SKM-1 (cell line): Measurements from ENCODE around the gene SLC29A1.

Source experiments
- DNase-seq: peaks from one replicate; lab custom pipeline; 2025; ENCODE audit not compliant: unreplicated experiment; lab: John Stamatoyannopoulos, UW

The SLC29A1 gene

GRCh38 chr6:44234101-44235025, 11.0 kb downstream of the SLC29A1 start:
- DNase-seq, result no peak

- DNase-seq, result no peak
Measured at GRCh38 chr6:44235269-44235668, 11.9 kb downstream of the SLC29A1 start.

GRCh38 chr6:44235891-44236516, 12.6 kb downstream of the SLC29A1 start:
- DNase-seq, result no peak

DNA sequence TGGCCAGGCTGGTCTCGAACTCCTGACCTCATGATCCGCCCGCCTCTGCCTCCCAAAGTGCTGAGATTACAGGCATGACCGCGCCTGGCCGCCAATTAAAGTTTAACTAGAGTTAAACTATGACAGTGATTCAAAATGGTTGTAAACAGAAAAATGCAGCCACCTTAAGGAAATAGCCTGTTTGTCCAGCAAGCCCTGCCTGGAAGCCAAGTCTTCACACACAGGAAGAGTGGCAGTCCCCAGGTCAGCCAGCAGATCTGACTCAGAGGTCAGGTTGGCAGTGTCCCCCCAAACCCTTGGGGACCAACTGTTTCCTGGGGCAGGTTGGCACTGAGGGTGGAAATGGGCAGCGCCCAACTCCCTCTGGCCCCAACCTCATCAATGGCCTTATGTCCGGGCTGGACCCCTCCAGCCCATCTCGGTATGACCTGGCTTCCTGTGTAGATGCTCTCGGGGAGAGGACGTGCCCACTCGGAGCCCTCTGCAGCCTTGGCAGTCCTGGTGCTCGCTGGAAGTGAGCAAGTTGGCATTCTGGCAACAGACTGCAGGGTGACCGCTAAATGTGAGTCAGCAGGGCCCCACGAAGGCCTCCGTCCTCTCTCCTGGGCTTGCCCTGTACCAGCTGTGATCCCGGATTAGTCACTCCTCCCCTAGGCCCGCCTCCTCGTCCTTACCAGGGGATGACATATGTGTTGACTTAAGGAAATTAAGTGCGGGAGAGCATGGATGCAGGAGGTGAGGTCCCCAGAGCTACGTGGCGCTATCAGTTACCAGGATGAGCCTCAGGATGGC, 13.8 kb downstream of the SLC29A1 start:
- peak; percentile 45 for DNase-seq

GRCh38 chr6:44237813-44238433, 14.5 kb downstream of the SLC29A1 start:
- DNase-seq, result peak; percentile 22

- no peak for DNase-seq
Measured at GRCh38 chr6:44238687-44239350, 15.4 kb downstream of the SLC29A1 start.

- DNase-seq, result no peak
Measured at GRCh38 chr6:44243345-44243744, 19.9 kb downstream of the SLC29A1 start.

DNA sequence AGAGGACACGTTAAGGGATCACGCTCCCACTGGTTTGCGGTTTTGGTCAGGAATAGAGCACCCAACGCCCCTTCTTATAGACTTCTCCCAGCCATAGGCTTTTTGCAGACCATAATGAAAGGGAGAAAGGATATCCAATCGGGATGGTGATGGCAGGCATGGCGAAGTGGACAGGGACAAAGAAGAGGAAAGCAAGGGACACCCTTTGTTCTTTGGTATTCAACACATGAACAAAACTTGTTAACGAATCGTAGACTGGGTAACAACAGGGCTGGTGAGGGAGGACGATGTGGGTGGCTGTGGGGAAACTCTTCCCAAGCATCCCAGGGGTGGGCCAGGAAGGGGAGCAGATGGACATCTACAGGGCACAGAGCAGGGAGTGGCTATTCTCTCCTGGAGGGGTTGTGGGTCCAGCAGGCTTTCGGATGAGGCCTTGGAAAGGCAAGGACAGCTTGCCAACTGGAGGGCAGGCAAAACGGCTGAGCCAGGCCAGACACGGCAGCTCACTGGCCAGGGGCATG, 22.1 kb downstream of the SLC29A1 start:
- no peak for DNase-seq

- no peak for DNase-seq
Measured at GRCh38 chr6:44245912-44246662, 22.7 kb downstream of the SLC29A1 start.

DNA sequence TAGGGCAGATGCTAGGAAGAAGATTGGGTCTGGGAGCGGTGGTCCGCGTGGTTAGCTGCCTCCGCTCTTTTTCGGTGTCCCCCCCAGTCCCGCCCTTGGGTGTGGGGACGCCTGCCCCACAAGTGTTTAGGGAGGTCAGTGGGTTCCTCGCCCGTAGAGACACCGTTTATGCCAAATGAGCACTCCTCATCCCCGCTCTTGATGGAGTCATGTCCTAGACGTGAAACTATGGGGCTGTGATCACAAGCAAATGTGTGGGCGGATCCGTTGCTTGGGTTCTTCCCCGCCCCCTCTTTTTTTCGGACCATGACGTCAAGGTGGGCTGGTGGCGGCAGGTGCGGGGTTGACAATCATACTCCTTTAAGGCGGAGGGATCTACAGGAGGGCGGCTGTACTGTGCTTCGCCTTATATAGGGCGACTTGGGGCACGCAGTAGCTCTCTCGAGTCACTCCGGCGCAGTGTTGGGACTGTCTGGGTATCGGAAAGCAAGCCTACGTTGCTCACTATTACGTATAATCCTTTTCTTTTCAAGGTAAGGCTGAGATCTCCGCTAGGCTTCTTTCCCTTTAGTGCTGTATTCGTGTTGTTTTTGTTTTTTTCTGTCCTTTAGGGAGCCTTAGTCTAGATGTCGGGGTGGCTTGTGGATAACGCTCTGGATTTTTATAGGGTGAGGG, 23.4 kb downstream of the SLC29A1 start, which contains the start of gene HSP90AB1:
TSS of gene HSP90AB1 (plus strand) at position 439 of the 675 bp plus-strand sequence. CDS start 1,529 bp downstream, outside the sequence.
- DNase-seq, result peak; percentile 97

GRCh38 chr6:44247338-44248302, 24.2 kb downstream of the SLC29A1 start:
- DNase-seq, result no peak

GRCh38 chr6:44248579-44248978, 25.2 kb downstream of the SLC29A1 start:
- DNase-seq, result no peak

- DNase-seq, result no peak
Measured at GRCh38 chr6:44249082-44249748, 25.8 kb downstream of the SLC29A1 start.

DNA sequence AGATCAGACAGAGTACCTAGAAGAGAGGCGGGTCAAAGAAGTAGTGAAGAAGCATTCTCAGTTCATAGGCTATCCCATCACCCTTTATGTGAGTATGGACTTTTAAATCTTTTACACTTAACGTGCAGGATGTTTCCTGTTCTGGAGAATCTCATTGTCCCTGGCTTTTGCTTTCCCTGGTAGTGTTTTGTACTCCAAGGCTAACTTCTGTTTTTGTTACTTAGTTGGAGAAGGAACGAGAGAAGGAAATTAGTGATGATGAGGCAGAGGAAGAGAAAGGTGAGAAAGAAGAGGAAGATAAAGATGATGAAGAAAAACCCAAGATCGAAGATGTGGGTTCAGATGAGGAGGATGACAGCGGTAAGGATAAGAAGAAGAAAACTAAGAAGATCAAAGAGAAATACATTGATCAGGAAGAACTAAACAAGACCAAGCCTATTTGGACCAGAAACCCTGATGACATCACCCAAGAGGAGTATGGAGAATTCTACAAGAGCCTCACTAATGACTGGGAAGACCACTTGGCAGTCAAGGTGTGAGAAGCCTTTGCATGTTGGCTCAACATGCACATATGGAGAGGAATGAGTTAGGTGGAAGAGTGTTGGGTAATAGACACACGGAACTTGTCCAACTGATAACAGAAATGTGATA, 26.8 kb downstream of the SLC29A1 start:
- DNase-seq, result no peak

DNA sequence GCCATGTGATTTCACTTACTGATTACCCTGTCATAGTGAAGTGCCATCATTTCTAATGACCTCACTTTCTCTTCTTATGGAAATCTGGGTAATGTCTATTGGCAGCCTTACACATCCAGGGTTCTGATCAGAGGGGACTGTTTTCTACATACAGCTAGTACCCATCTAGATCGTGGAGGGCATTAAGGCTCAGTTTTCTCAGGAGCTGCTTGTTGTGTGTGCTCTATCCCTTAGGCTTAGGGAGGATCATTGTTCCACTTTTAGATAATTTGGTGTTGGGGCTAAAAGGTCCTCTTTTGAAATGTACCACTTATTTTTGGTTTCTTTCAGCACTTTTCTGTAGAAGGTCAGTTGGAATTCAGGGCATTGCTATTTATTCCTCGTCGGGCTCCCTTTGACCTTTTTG, 27.3 kb downstream of the SLC29A1 start:
- DNase-seq, result no peak
